PFSK-1 (cell line): Measurements from ENCODE around the gene FOXK2.

Experiments
- FOXP2 ChIP-seq: optimal IDR thresholded peaks from 2 replicates; pipeline ENCODE3; 2011; ENCODE audit warnings: borderline replicate concordance, control low read depth, inconsistent platforms; ENCODE audit not compliant: insufficient read depth; ENCODE audit errors: extremely low read length, extremely low read depth
- POLR2AphosphoS5 ChIP-seq: IDR thresholded peaks from 2 replicates; pipeline ENCODE4 v1.6.1; 2012; ENCODE audit warnings: low read depth, mild to moderate bottlenecking, control low read depth, low read length, moderate library complexity
- SIN3A ChIP-seq: IDR thresholded peaks from 2 replicates; pipeline ENCODE4 v1.6.1; 2012; ENCODE audit warnings: mild to moderate bottlenecking, low read length, moderate library complexity, borderline replicate concordance; ENCODE audit not compliant: insufficient read depth
- TAF1 ChIP-seq: IDR thresholded peaks from 2 replicates; pipeline ENCODE4 v1.6.1; 2012; ENCODE audit warnings: low read length, control low read depth, borderline replicate concordance; ENCODE audit not compliant: insufficient read depth
- TF ChIP-seq, protein P1 (sequence below), 2 experiments: IDR thresholded peaks; 2 replicates each; pipeline versions ENCODE4 v1.6.1 to v1.8.0; 2011 to 2012; ENCODE audit warnings: low read depth in 2 of 2, low read length in 2 of 2, control low read depth in 1 of 2, inconsistent platforms in 1 of 2, mild to moderate bottlenecking in 1 of 2, moderate library complexity in 1 of 2; ENCODE audit not compliant: insufficient read depth in 1 of 2

The FOXK2 gene

DNA sequence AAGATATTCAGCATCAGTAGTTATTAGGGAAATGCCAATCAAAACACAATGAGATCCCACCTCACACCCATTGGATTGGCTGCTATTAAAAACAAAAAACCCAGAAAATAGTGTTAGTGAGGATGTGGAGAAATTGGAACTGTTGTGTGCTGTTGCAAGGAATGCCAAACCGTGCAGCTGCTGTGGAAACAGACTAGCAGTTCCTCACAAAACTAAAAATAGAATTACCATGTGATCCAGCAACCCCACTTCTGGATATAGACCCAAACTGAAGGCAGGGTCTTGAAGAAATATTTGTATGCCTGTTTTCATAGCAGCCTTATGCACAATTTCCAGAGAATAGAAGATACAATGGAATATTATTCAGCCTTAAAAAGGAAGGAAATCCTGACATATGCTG is 46.0 kb downstream of the FOXK2 start:
- TF ChIP-seq TAF1 (no peak), POLR2AphosphoS5 (no peak), FOXP2 (no peak), SIN3A (no peak)
- TF ChIP-seq, protein P1, sequence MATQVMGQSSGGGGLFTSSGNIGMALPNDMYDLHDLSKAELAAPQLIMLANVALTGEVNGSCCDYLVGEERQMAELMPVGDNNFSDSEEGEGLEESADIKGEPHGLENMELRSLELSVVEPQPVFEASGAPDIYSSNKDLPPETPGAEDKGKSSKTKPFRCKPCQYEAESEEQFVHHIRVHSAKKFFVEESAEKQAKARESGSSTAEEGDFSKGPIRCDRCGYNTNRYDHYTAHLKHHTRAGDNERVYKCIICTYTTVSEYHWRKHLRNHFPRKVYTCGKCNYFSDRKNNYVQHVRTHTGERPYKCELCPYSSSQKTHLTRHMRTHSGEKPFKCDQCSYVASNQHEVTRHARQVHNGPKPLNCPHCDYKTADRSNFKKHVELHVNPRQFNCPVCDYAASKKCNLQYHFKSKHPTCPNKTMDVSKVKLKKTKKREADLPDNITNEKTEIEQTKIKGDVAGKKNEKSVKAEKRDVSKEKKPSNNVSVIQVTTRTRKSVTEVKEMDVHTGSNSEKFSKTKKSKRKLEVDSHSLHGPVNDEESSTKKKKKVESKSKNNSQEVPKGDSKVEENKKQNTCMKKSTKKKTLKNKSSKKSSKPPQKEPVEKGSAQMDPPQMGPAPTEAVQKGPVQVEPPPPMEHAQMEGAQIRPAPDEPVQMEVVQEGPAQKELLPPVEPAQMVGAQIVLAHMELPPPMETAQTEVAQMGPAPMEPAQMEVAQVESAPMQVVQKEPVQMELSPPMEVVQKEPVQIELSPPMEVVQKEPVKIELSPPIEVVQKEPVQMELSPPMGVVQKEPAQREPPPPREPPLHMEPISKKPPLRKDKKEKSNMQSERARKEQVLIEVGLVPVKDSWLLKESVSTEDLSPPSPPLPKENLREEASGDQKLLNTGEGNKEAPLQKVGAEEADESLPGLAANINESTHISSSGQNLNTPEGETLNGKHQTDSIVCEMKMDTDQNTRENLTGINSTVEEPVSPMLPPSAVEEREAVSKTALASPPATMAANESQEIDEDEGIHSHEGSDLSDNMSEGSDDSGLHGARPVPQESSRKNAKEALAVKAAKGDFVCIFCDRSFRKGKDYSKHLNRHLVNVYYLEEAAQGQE (IDR thresholded peaks at IDR 0.05; ENCODE audit: insufficient read depth in 1 of 2, low read depth in 2 of 2, low read length in 2 of 2), result no peak

DNA sequence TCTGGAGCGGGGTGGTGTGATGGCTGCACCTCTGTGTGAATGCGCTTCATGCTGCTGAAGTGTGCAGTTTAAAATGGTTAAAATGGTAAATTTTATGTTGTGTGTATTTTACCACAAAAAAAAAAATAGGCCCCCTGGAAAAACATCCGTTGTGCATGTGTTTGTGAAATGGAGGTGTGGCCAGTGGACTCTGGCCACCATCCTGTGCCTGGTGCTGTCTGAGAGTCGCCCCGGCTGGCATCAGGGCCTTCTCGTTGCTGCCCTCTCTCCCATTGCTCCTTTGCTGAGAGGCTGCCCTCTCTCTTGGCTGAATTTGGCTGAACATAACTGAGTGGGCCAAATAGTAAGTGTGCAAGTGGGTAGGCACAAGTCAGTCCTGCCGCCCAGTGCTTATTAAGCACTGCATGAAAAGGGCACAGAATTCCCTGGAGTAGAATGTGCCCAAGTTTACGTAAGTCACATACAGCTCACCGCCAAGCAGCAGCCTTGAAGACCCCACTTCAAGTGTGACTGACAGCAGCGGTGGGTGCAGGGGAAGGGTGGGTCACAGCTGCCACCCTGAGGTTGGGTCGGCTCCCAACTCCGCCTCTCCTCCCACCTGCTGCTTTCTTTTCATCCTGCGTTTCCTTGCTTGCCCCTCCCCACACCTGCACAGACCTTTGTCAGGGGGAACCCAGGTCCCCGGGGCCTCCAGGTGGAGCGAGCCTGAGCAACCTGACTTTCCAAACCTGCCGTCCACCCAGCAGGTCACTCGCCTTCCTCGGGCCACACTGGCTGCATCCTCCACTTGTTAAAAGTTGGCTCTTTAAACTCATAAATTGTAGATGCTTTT is 46.8 kb downstream of the FOXK2 start:
- TF ChIP-seq TAF1, result no peak
- no peak for TF ChIP-seq SIN3A
- TF ChIP-seq, protein P1 (IDR thresholded peaks at IDR 0.05; ENCODE audit: insufficient read depth in 1 of 2, low read depth in 2 of 2, low read length in 2 of 2), result no peak
- no peak for TF ChIP-seq POLR2AphosphoS5
- TF ChIP-seq FOXP2, result no peak

- no peak for TF ChIP-seq TAF1
- TF ChIP-seq, protein P1 (IDR thresholded peaks at IDR 0.05; ENCODE audit: insufficient read depth in 1 of 2, low read depth in 2 of 2, low read length in 2 of 2), result no peak
- TF ChIP-seq POLR2AphosphoS5, result no peak
- no peak for TF ChIP-seq SIN3A
- no peak for TF ChIP-seq FOXP2
Measured at GRCh38 chr17:82567286-82567685, 47.8 kb downstream of the FOXK2 start.

DNA sequence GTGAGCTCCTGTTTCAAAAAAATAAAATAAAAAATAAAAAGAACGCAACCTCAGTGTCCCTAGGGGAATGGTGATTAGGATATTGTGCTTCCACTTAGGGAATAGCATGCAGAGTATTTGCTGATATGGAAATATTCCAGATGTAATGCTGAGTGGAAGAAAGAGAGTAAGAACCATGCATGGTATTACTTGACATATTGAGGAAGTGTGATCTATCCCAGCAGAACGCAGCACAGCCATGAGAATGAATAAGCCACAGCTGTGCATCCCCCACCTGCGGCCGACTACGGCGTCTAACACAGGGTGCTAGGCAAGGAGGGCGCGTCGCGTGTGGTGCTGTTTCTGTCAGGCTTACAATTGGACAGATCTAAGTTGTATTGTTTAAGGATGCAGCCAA is 49.5 kb downstream of the FOXK2 start:
- TF ChIP-seq SIN3A (no peak), TAF1 (no peak), FOXP2 (no peak), POLR2AphosphoS5 (no peak)
- TF ChIP-seq, protein P1 (IDR thresholded peaks at IDR 0.05; ENCODE audit: insufficient read depth in 1 of 2, low read depth in 2 of 2, low read length in 2 of 2), result no peak

GRCh38 chr17:82569621-82570020 is 50.1 kb downstream of the FOXK2 start:
- TF ChIP-seq FOXP2 (no peak), TAF1 (no peak), POLR2AphosphoS5 (no peak), SIN3A (no peak)
